G401.6 (cell line): Measurements from ENCODE around the gene AFMID.
"Not testable (repeated sequence)": the region's sequence is repeated elsewhere in the genome, so short reads cannot be mapped to it uniquely, and the experiment has no call there.

Source experiments
- FAIRE-seq: peaks from 2 replicates; lab custom pipeline; 2012; peaks lifted over from hg19 to GRCh38; lab: Jason Lieb, UNC

Gene AFMID

GRCh38 chr17:78223765-78224164, 36.6 kb downstream of the AFMID start:
- no peak for FAIRE-seq

- FAIRE-seq = no peak
These were observed 37.3 kb downstream of the AFMID start for GRCh38 chr17:78224231-78225087.

- no peak for FAIRE-seq
These were observed 38.1 kb downstream of the AFMID start for GRCh38 chr17:78225088-78225865.

- FAIRE-seq = peak; percentile 88
These were observed 39.0 kb downstream of the AFMID start for GRCh38 chr17:78226055-78226758.

GRCh38 chr17:78226759-78227454, 39.7 kb downstream of the AFMID start:
- no peak for FAIRE-seq

- no peak for FAIRE-seq
These were observed 40.3 kb downstream of the AFMID start for GRCh38 chr17:78227455-78227916.

- no peak for FAIRE-seq
These were observed 41.0 kb downstream of the AFMID start for GRCh38 chr17:78228176-78228575.

- FAIRE-seq = no peak
These were observed 43.2 kb downstream of the AFMID start for GRCh38 chr17:78230252-78230962.

- FAIRE-seq = no peak
These were observed 44.1 kb downstream of the AFMID start, which contains the start of gene TMEM235 for GRCh38 chr17:78230996-78231935. TSS of gene TMEM235 (plus strand) at chr17:78231631. CDS start at chr17:78232024, 393 bp downstream.

GRCh38 chr17:78231991-78232858, 45.1 kb downstream of the AFMID start:
- FAIRE-seq = no peak

GRCh38 chr17:78232859-78233173, 45.7 kb downstream of the AFMID start:
- FAIRE-seq = no peak

GRCh38 chr17:78233678-78234077, 46.5 kb downstream of the AFMID start:
- no peak for FAIRE-seq

- FAIRE-seq = no peak
These were observed 47.2 kb downstream of the AFMID start for GRCh38 chr17:78234261-78234865.

GRCh38 chr17:78235022-78235421, 47.9 kb downstream of the AFMID start:
- FAIRE-seq = not testable (repeated sequence)

GRCh38 chr17:78235885-78236284, 48.7 kb downstream of the AFMID start:
- no peak for FAIRE-seq

- FAIRE-seq = no peak
These were observed 49.4 kb downstream of the AFMID start for GRCh38 chr17:78236362-78237127.

- FAIRE-seq = no peak
These were observed 50.3 kb downstream of the AFMID start for GRCh38 chr17:78237401-78238012.
